Neural progenitor cell (in vitro differentiated cells): ENCODE measurements around the gene TRIO. TPM values are rescaled to one million over a fixed set of nuclear protein-coding genes. Genes with fewer than 3 reads are reported as not detected.

ENCODE experiments used
- DNase-seq: peaks from one replicate; pipeline ENCODE4 v3.0.0-alpha.2; 2016; ENCODE audit warnings: low spot score
- H2AFZ ChIP-seq: fragments of 200-600 bp; sonication (generic); replicated peaks from 2 replicates; pipeline ENCODE4 v1.6.1; 2016; ENCODE audit warnings: antibody characterized with exemption
- H3F3A ChIP-seq: fragments of 200-600 bp; sonication (generic); 2 replicates; pipeline ENCODE4 v1.6.1; 2016; ENCODE audit warnings: antibody characterized with exemption, low read depth
- H3K27ac ChIP-seq: fragments of 200-600 bp; sonication (generic); 2 replicates; pipeline ENCODE4 v1.5.1; 2016; ENCODE audit warnings: mild to moderate bottlenecking
- H3K27me3 ChIP-seq: fragments of 200-600 bp; sonication (generic); 2 replicates; pipeline ENCODE4 v1.6.1; 2016; ENCODE audit warnings: mild to moderate bottlenecking, moderate library complexity
- H3K36me3 ChIP-seq: fragments of 200-600 bp; sonication (generic); 2 replicates; pipeline ENCODE4 v1.5.1; 2016
- H3K4me1 ChIP-seq: fragments of 200-600 bp; sonication (generic); 2 replicates; pipeline ENCODE4 v1.6.1; 2016; ENCODE audit warnings: mixed run types
- H3K4me2 ChIP-seq: fragments of 200-600 bp; sonication (generic); 2 replicates; pipeline ENCODE4 v1.6.1; 2016
- H3K4me3 ChIP-seq: fragments of 200-600 bp; sonication (generic); 2 replicates; pipeline ENCODE4 v1.5.1; 2016
- H3K79me2 ChIP-seq: fragments of 200-600 bp; sonication (generic); 2 replicates; pipeline ENCODE4 v1.6.1; 2016; ENCODE audit warnings: low read depth
- H3K9ac ChIP-seq: fragments of 200-600 bp; sonication (generic); 2 replicates; pipeline ENCODE4 v1.6.1; 2016
- H3K9me3 ChIP-seq: fragments of 200-600 bp; sonication (generic); 2 replicates; pipeline ENCODE4 v1.5.1; 2016; ENCODE audit warnings: low read depth
- H4K20me1 ChIP-seq: fragments of 200-600 bp; sonication (generic); 2 replicates; pipeline ENCODE4 v1.6.1; 2016; ENCODE audit warnings: low read depth
- H3K27ac Mint-ChIP-seq: 3 replicates; pipeline ENCODE4 v1.8.0; 2021; ENCODE audit warnings: mixed read lengths
- H3K27me3 Mint-ChIP-seq: 2 replicates; pipeline ENCODE4 v1.8.0; 2022; ENCODE audit warnings: low read depth, mild to moderate bottlenecking, inconsistent platforms, moderate library complexity, mixed read lengths; ENCODE audit not compliant: insufficient read depth
- H3K36me3 Mint-ChIP-seq: 3 replicates; pipeline ENCODE4 v1.8.0; 2021; ENCODE audit warnings: mixed read lengths
- H3K4me1 Mint-ChIP-seq: 3 replicates; pipeline ENCODE4 v1.8.0; 2021; ENCODE audit warnings: mixed read lengths
- H3K4me3 Mint-ChIP-seq: 3 replicates; pipeline ENCODE4 v1.8.0; 2021; ENCODE audit warnings: mild to moderate bottlenecking, moderate library complexity, mixed read lengths
- H3K9me3 Mint-ChIP-seq: 3 replicates; pipeline ENCODE4 v1.8.0; 2020; ENCODE audit warnings: mixed read lengths
- CTCF ChIP-seq: fragments of 200-600 bp; sonication (generic); IDR thresholded peaks from 2 replicates; pipeline ENCODE4 v1.5.1; 2017; ENCODE audit warnings: antibody characterized with exemption, mild to moderate bottlenecking
- EZH2 ChIP-seq: fragments of 200-600 bp; sonication (generic); IDR thresholded peaks from 2 replicates; pipeline ENCODE4 v1.6.1; 2017; ENCODE audit warnings: antibody characterized with exemption, mild to moderate bottlenecking, moderate library complexity
- EZH2phosphoT487 ChIP-seq: fragments of 200-600 bp; sonication (generic); IDR thresholded peaks from 2 replicates; pipeline ENCODE4 v1.6.1; 2017; ENCODE audit warnings: antibody characterized with exemption
- total RNA-seq: library from RNA; depleted of rRNA; stranded (reverse); fragments of >200 nt; gene quantifications from 2 replicates; pipeline ENCODE4 v1.2.3, GENCODE V29; 2015; ENCODE audit warnings: low replicate concordance

Gene TRIO
- total RNA-seq, 1 donor from 2014 or later, result 84.7 TPM

GRCh38 chr5:14226992-14227391 is 83.8 kb downstream of the TRIO start:
- H3K27me3 ChIP-seq, result no peaks in the 10 kb centered on the region
- TF ChIP-seq EZH2phosphoT487, result no peak
- TF ChIP-seq CTCF, result no peak
- TF ChIP-seq EZH2, result no peak
- H3K9ac ChIP-seq, result no peak overlapping the region
- no peak overlapping the region for H3K27ac ChIP-seq
- Mint-ChIP-seq H3K27me3 (peaks cover 2% of the 10 kb centered on the region), H3K27ac (no peak overlapping the region), H3K4me1 (peaks cover 24% of the 10 kb centered on the region), H3K36me3 (peaks cover 9% of the 10 kb centered on the region), H3K4me3 (no peak overlapping the region), H3K9me3 (peaks cover 2% of the 10 kb centered on the region)
- no peak overlapping the region for H3K4me2 ChIP-seq
- H3K9me3 ChIP-seq, result no peaks in the 10 kb centered on the region
- H3K4me3 ChIP-seq, result no peak overlapping the region
- H3K79me2 ChIP-seq, result peaks cover 100% of the 10 kb centered on the region
- H4K20me1 ChIP-seq, result peaks cover 91% of the 10 kb centered on the region
- no peak for DNase-seq
- H3F3A ChIP-seq, result peaks cover 12% of the 10 kb centered on the region
- peaks cover 35% of the 10 kb centered on the region for H3K4me1 ChIP-seq
- no peaks in the 10 kb centered on the region for H3K36me3 ChIP-seq
- H2AFZ ChIP-seq, result no peak overlapping the region

GRCh38 chr5:14227513-14227912 is 84.4 kb downstream of the TRIO start:
- no peak overlapping the region for H3K9ac ChIP-seq
- Mint-ChIP-seq H3K36me3 (peaks cover 9% of the 10 kb centered on the region), H3K4me1 (peaks cover 20% of the 10 kb centered on the region), H3K4me3 (no peak overlapping the region), H3K27ac (no peak overlapping the region), H3K9me3 (peaks cover 2% of the 10 kb centered on the region), H3K27me3 (peaks cover 2% of the 10 kb centered on the region)
- peaks cover 7% of the 10 kb centered on the region for H3F3A ChIP-seq
- no peak for DNase-seq
- TF ChIP-seq EZH2 (no peak), EZH2phosphoT487 (no peak), CTCF (no peak)
- peaks cover 91% of the 10 kb centered on the region for H4K20me1 ChIP-seq
- no peak overlapping the region for H3K4me2 ChIP-seq
- H3K9me3 ChIP-seq, result no peaks in the 10 kb centered on the region
- H3K27ac ChIP-seq, result no peak overlapping the region
- peaks cover 30% of the 10 kb centered on the region for H3K4me1 ChIP-seq
- H3K79me2 ChIP-seq, result peaks cover 100% of the 10 kb centered on the region
- no peaks in the 10 kb centered on the region for H3K36me3 ChIP-seq
- H3K4me3 ChIP-seq, result no peak overlapping the region
- H3K27me3 ChIP-seq, result no peaks in the 10 kb centered on the region
- no peak overlapping the region for H2AFZ ChIP-seq

GRCh38 chr5:14228219-14228618 is 85.1 kb downstream of the TRIO start:
- H3K4me2 ChIP-seq, result no peak overlapping the region
- H3K36me3 ChIP-seq, result no peaks in the 10 kb centered on the region
- H4K20me1 ChIP-seq, result peaks cover 88% of the 10 kb centered on the region
- no peak overlapping the region for H3K27ac ChIP-seq
- no peaks in the 10 kb centered on the region for H3K9me3 ChIP-seq
- no peaks in the 10 kb centered on the region for H3K27me3 ChIP-seq
- Mint-ChIP-seq H3K9me3 (peaks cover 5% of the 10 kb centered on the region), H3K36me3 (peaks cover 9% of the 10 kb centered on the region), H3K4me1 (peaks cover 13% of the 10 kb centered on the region), H3K27ac (no peak overlapping the region), H3K4me3 (no peak overlapping the region), H3K27me3 (no peaks in the 10 kb centered on the region)
- no peak overlapping the region for H2AFZ ChIP-seq
- no peak for TF ChIP-seq EZH2
- TF ChIP-seq EZH2phosphoT487, result no peak
- no peak for TF ChIP-seq CTCF
- H3K9ac ChIP-seq, result no peak overlapping the region
- H3K79me2 ChIP-seq, result peaks cover 100% of the 10 kb centered on the region
- no peak overlapping the region for H3K4me3 ChIP-seq
- peaks cover 1% of the 10 kb centered on the region for H3F3A ChIP-seq
- peaks cover 23% of the 10 kb centered on the region for H3K4me1 ChIP-seq
- DNase-seq, result no peak
